Ramos (cell line): Measurements from ENCODE around the gene GDAP1L1.

Experiments
- in situ Hi-C: fragments of 300-500 bp; cut with MboI; formaldehyde crosslinking; loops from one replicate; pipeline ENCODE4 v1.14.3; 2022; ENCODE audit warnings: low sequenced_read_pairs; ENCODE audit not compliant: unreplicated experiment

The GDAP1L1 gene

DNA sequence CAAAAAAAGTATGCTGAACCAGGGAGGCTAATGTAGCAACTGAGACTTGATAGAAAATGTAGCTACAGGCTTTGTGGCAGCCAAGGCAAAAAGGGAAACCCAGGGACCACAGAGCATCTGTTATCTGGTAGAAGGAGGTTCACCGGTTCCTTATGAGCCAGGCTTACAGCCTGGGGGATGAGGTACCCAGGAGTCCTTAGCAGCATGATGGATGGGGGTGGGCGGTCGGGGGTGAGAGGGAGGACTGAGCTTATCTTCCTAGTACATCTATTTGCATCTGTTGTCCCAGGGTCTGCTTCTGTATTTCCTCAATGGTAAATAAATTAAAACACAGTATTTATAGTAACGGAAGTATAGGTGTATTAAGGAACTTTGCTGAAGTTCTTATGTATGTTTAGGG lies 1.1 kb upstream of the GDAP1L1 start:
- in situ Hi-C loops: no loop called here

DNA sequence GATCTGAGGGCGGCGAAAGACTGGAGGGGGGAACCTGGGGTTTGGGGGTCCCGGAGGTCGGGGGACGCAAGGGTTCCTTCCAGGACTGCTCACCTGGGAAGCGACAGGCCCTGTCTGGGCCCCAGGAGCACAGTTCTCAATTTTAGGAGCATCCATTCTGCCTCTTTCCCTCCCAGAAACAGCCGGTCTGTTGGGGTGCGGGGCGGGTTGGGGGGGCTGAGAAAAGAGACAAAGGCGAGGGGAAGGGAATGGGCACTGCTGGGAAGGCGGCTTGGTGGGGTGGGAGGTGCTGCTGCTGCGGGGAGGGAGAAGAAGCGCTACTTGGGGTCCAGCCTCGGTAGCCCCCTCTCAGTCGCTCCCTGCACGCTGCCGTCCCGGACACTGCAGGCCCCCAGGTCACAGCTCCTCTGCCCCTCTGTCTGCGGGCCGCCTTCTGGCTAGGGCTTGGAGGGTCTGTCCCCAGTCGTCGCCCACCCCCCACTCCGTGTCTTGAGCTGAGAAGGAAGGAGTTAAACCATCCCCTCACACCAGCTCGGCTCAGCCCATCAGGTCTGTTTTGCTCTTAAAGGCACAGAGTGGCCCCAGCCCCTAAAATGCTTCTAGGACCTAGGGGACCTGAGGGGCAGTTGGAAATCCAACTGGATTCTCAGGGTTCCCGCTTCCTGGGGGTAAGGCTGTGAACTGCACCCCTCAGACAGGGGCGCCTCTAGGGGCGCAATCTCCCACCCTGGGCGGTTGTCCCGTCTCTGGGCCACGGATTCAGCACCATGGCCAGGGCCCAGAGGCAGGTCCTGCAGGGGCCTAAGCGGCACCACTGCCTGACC lies 690 bp downstream of the GDAP1L1 start:
- in situ Hi-C loops: no loop called here

DNA sequence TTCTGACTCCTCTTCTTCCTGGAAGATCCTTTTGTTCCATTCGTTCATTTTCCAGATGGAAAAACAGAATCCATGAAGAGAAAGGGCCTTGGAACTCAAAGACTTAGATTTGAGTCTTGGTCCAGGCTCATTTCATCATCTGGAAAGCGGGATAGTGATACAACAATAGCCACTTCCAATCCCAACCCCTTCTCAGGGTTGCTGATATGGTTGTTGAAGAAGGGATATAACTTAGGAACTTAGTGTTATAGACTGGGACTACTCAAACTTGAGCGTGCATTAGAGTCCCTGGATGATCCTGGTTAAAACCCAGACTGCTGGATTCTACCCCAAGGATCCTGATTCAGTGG lies 1.3 kb downstream of the GDAP1L1 start:
- in situ Hi-C loops: no loop called here

DNA sequence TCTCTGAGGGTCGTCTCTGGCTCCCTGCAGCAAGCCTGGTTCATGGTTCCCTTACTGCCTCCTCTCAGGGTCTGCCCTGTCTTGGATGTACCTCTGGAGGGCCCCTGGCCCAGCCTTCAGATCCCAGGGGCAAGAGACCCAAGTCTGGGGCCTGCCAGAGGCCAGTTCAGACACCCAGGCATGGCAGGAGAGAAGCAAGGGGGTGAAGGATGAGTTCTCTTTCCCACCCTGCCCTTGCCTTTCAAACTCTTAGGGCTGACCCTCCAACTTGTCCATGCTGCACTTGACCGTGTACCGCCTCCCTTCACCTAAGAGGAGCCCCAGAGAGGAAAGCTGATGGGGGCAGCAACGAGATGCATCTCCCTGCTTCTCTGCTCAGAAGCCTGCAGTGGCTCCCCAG lies 4.2 kb downstream of the GDAP1L1 start:
- in situ Hi-C loops: no loop called here

DNA sequence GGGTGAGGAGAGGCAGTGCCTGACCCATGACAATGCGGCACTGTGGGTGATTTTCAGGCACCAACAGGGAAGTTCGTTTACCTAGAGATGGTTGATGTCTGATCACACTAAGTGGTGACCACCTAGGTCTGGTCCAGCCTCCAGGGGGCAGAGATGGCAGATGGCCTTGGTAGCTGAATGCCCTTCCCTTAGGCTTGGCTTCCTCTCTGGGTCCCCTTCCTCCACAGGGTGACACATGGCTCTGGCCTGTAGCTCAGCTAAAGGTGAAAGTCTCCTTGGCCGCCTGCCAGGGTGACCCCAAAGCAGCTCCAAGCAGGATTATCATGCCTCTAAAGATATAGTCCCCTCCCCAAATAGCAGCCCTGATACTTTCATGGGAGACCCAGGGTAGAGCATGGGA lies 6.4 kb downstream of the GDAP1L1 start:
- in situ Hi-C loops: no loop called here

DNA sequence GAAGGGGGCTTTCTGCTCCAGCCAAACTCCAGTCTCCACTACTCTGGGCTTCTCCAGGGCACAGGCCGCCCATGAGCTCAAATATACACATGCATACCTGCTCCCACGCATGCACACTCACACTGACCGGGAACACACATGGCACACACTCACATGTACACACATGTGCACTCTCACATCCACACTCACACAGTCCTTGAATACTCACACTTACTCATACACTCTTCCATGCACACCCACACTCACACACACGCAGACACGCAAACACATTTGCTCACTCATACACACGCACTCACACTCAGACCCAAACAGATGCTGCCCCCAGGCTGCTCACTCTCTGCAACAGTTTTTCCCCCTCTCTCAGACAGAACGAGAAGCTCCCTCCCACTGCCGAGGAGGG lies 7.0 kb downstream of the GDAP1L1 start:
- in situ Hi-C loops: no loop called here

DNA sequence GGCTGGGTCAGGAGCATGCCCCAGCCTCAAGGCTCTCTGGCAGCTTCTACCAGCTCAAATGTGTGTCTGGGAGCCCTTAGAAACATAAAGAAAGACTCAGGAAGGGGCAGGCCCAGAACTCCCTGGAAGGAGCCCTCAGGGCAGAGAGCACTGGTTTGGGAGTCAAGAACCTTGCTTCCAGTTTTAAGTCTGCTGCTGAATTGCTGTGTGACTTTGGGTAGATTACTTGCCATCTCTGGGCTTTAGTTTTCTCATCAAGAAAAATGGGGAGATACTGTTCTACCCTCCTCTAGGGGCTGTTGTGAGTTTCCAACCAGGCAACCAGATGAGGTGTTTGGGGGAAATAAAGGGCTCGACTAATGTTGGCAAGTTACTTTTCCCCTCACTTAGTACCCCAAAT lies 8.8 kb downstream of the GDAP1L1 start:
- in situ Hi-C loops: no loop called here

DNA sequence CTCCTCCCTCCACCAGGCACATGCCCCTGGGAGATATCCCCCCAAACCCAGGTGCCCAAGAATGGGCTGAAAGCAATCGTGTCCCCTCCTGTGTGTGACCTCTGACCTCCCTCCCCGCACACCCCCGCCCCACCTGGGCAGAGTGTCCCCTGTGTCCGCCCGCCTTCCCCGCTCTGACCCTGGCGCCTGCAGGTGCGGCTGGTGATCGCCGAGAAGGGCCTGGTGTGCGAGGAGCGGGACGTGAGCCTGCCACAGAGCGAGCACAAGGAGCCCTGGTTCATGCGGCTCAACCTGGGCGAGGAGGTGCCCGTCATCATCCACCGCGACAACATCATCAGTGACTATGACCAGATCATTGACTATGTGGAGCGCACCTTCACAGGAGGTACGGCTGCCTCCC lies 9.9 kb downstream of the GDAP1L1 start:
- in situ Hi-C loops: no loop called here

DNA sequence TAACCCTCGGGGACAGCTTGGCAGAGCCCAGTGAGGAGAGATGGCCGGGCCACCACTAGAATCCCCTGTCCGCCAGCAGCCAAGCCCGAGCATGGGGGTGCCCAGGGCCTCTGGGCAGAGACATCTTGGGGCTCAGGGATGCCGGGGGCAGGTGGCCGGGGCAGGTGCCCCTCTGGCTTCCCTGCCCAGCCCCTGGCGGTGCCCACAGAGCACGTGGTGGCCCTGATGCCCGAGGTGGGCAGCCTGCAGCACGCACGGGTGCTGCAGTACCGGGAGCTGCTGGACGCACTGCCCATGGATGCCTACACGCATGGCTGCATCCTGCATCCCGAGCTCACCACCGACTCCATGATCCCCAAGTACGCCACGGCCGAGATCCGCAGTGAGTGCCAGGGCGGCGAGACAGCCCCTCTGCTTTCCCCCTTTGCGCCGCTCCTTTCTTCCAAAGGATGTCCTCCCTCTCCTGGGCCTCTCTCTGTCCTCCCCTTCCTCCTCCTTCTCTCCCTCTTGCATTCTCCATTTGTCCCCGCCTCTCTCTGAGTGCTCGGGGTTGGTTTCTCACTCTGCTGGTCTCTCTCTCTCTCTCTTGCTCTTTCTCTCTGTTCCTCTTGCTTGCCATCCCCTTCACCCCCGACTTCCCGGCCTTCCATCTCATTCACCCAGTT lies 11.2 kb downstream of the GDAP1L1 start:
- in situ Hi-C loops: no loop called here

DNA sequence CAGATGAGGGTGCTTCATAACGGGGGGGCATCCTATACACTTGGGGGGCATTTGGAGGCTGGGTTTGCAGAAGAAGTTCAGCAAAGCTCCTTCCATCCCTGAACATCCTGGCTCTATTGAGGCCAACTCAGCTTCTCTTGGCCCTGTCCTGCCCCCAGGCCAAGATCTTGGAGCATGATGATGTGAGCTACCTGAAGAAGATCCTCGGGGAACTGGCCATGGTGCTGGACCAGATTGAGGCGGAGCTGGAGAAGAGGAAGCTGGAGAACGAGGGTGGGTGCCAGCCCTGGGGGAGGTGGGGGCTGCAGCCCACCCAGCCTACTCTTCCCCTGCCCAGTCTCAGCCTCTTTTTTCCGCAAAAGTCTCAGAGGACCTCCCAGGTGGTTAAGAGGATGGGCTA lies 17.2 kb downstream of the GDAP1L1 start:
- in situ Hi-C loops: no loop called here

DNA sequence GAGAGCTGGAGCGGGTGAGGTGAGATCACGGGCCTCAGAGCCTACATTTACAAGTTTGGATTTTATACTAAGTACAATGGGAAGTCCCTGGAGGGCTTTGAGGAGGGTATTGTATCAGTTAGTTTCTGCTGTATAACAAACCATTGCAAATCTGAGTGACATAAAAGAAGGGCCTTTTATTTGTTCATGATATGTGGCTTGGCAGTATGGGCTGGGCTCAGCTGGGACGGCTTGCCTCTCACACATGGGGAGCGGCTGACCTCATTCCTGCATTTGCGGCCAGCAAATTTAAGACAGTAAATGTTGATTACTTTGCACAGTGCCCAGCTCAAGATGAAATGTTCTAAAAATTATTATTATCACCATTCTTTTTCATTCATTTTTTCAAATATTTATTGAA lies 21.7 kb downstream of the GDAP1L1 start:
- in situ Hi-C loops: no loop called here

DNA sequence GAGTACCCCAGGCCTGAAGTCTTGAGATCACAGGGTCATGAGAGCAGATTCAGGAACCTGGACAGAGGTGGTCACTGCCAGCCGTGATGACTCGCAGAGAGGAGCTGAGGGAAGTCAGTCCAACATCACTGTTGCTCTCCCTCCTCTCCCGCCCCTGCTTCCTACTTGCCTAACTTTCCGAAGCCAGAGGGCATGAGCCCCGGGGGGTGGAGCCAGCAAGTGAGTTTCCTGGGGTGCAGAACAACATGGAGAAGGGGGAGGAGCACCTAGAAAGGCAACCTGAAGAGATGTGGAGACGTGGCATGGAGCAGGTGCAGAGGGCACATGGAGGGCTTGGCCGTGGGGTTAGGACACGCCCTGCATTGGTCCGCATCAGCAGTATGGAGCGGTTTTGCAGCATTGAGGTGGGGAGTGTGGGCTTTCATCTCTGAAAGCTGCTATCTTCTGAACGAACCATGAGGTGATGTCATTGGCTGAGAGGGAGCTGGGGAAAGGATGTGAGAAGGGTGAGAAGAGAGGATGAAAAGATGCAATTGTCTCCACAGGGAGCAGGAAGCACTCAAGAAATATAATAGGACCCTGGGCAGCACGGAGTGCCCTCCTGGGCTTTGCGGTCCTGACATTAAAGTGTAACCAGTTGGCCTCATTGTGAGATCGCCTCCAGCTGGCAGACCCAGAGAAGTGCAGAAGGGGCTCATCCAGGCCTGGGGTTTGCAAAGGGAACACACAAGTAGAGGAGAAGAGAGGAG lies 25.0 kb downstream of the GDAP1L1 start:
- in situ Hi-C loops: no loop called here

DNA sequence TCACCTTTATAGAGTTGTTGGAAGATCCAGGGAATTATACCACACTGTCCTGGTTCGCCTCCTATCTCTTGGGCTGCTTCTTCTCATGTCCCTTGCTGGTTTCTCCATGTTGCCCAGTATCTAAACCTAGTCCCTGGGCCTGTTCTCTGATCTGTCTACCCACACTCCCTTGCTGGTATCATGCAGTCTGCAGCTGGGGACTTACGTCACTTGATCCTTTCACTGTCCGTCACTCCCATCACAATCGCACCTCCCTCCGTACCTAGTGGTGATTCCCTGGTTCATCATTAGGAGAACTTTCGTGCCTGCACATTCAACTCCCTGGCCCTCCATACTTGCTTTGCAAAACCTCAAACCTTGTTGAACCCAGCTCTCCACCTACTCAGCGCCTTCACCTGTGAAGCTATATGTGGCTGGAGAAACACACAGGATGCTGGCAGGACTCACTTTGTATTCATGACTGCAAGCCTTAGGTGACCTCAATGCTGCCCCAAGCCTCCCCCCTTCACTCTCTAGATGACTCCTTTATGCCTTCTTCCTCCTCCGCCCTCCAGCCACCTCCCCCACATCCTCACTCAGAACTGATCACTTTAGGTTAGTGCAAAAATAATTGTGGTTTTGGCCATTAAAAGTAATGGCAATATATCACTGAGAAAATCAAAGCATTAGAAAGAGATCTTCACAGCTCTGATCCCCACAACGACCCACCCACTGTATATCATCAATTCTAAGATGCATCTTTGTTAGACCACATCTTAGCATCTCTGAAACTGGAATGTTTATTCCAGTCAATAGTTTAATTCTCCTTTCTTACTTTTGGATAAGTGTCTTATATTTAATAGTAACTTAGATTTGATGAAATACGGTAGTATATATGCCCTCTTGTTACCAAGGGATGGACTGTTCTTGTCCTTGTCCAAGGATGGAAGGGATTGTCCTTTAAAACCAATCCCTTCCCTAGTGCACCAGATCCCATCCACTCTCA lies 26.4 kb downstream of the GDAP1L1 start:
- in situ Hi-C loops: no loop called here

DNA sequence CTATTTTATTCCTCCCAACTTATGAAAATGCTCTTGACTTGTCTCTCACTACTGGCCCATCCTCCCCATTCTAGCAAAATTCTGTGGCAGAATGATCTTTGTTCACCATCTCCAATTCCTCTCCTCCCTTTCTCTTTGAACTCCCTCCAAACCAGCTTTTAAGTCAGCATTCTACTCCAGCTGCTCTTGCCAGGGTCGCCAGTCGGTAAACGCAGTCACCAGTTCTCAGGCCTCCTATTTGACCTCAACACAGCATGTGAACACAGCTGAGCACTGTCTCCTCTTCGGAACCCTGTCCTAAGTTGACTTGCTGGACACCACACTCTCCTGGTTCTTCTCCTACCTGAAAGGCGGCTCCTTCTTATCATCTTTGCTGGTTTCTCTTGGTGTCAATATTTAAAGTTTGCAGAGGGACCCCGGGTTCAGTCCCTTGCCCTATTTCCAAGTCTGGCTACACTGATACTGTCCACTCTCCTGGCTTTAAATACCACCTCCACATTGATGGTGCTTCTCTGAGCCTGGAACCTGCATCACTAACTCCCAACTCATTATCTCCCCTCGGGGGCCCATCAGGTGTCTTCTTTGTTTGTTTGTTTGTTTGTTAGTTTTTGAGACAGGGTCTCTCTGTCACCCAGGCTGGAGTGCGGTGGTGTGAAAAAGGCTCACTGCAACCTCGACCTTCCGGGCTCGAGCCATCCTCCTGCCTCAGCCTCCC lies 27.4 kb downstream of the GDAP1L1 start:
- in situ Hi-C loops: no loop called here

DNA sequence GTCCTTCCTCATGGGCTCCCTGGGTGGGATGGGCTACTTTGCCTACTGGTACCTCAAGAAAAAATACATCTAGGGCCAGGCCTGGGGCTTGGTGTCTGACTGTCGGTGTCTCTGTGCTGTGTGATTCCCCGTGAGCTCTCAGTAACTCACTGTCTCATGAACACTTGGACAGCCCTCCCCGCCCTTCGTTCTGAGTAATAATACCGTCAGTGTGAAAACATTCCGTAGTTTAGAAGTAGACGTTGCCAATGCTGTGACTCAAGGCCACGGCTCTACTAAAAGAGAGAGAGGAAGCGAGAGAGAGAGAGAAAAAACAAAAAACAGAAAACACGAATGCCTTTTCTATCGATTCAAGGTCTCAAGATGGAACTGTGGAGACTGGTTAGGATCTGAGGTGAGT lies 32.1 kb downstream of the GDAP1L1 start:
- in situ Hi-C loops: no loop called here

DNA sequence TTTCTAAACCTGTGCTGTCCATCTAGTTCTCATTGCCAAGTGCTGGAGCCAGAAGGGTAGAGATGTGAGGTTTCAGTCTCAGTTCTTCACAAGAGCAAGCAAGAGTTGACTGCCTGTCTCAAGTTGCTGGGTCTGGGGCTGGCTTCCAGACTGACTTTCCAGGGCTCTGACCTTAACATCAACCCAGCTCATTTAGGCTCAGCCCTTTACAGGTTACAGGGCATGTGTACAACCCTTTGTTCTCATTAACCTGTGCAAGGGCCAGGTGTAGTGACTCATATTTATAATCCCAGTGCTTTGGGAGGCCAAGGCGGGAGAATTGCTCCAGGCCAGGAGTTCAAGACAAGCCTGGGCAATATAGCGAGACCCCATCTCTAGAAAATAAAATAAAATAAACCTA lies 33.3 kb downstream of the GDAP1L1 start:
- in situ Hi-C loops: no loop called here

DNA sequence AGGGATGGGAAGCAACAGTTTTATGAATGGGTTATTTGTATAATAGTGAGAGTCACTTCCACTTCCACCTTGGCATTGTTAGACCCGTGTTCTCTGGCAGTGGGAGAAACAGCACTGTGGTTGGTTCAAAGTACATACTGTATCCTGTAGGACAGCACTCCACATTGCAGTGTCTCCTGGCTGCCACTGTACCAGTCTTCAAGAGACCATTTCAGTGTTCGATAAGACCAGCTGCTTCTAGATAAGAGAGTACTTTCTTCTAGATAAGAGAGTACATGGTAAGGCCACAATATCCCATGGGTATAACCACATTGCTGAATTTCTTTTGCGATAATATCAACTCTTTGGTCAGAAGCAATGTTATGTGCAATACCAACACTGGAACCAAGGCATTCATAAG lies 35.1 kb downstream of the GDAP1L1 start:
- in situ Hi-C loops: no loop called here

DNA sequence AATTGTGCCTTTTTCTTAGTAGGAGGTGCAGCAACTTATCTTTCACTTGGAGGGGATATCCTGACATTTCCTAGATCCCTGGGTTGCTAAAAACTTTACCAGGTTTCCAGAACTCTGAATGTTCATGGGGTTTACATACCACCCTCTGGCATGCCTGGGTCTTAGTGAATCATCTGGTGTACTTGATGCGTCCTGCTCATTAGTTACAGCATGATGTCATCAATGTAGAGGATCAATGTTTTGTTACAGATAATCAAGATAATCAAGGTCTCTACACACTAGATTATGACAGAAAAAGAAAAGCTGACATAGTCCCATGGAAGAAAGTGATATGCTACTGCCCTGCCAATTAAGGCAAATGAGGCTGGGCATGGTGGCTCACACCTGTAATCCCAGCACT lies 36.9 kb downstream of the GDAP1L1 start:
- in situ Hi-C loops: no loop called here

DNA sequence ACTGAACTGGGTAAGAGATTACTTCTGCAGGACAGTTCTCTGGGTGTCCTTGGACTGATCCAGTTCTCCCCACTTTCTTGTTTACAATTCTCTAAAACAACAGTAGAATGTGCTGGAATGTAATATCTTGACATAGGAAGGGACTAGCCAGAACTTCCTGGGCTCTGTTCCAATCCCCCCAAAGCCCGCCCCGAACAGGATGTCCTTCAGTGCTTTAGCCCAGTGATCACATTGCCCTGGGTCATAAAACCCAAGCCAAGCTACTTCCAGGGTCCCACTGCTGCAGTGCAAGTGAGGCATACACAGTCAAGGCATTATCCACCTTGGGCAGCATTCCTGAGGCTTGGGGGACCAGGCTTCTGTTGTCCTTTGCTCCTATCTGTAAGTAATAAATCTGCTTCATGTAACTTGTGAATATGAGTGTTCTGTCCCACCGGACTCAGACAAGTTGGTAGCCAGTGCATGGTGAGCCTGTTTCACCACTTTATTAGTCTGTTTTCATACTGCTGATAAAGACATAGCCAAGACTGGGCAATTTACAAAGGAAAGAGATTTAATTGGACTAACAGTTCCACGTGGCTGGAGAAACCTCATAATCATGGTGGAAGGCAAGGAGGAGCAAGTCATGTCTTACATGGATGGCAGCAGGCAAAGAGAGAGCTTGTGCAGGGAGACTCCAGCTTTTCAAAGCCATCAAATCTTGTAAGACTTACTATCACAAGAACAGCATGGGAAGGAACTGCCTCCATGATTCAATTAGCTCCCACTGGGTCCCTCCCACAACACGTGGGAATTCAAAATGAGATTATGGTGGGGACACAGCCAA lies 40.4 kb downstream of the GDAP1L1 start:
- in situ Hi-C loops: no loop called here
